IMR-90 (cell line): ENCODE measurements around the gene DUSP22. TPM values are rescaled to one million over a fixed set of nuclear protein-coding genes. Genes with fewer than 3 reads are reported as not detected.

Experiments
- ATAC-seq: fragments of 200-7000 bp; cut with Tn5 transposase; 2 replicates; pipeline ENCODE4 v1.9.1; 2020; ENCODE audit warnings: low read depth, mild to moderate bottlenecking, moderate library complexity
- BruUV-seq: library from RNA; stranded (reverse); fragments of 400-500 nt; replicated peaks from 2 replicates; lab custom pipeline; 2021; lab: Mats Ljungman, UMichigan
- CTCF ChIA-PET: fragments of 300-600 bp; formaldehyde crosslinking; extraction: SDS; loops from one replicate; lab custom pipeline; 2021; ENCODE audit warnings: antibody characterized with exemption; lab: Yijun Ruan, JAX
- POLR2A ChIA-PET: fragments of 300-600 bp; sonication (Branson Sonifier 250); formaldehyde crosslinking; loops from one replicate; lab custom pipeline; 2022; ENCODE audit warnings: antibody characterized with exemption; ENCODE audit not compliant: unreplicated experiment; lab: Charles Lee
- DNase-seq: peaks from one replicate; pipeline ENCODE4 v3.0.0; 2013
- H2AFZ ChIP-seq: replicated peaks from 2 replicates; pipeline ENCODE3; 2013; ENCODE audit warnings: low read length, mild to moderate bottlenecking; ENCODE audit not compliant: poor library complexity
- H2AK5ac ChIP-seq: 2 replicates; pipeline ENCODE4 v1.6.1; 2013; ENCODE audit warnings: low read depth, low read length, inconsistent platforms
- H2AK9ac ChIP-seq: replicated peaks from 2 replicates; pipeline ENCODE3; 2013; ENCODE audit warnings: mild to moderate bottlenecking, low read depth, low read length, moderate library complexity; ENCODE audit not compliant: poor library complexity
- H2BK120ac ChIP-seq: 2 replicates; pipeline ENCODE4 v1.6.1; 2013; ENCODE audit warnings: low read depth, low read length, inconsistent platforms
- H2BK15ac ChIP-seq: 3 replicates; pipeline ENCODE4 v1.6.1; 2013; ENCODE audit warnings: low read depth, low read length, inconsistent platforms
- H2BK20ac ChIP-seq: 2 replicates; pipeline ENCODE4 v1.6.1; 2013; ENCODE audit warnings: low read depth, mild to moderate bottlenecking, inconsistent platforms, low read length, moderate library complexity
- H2BK5ac ChIP-seq: 2 replicates; pipeline ENCODE4 v1.6.1; 2013; ENCODE audit warnings: mild to moderate bottlenecking, low read depth, low read length, inconsistent platforms; ENCODE audit not compliant: poor library complexity, severe bottlenecking
- H3K14ac ChIP-seq: replicated peaks from 2 replicates; pipeline ENCODE4 v1.6.1; 2013; ENCODE audit warnings: low read depth, low read length, inconsistent platforms
- H3K18ac ChIP-seq: 2 replicates; pipeline ENCODE4 v1.6.1; 2013; ENCODE audit warnings: low read depth, low read length, control low read depth
- H3K23ac ChIP-seq: 2 replicates; pipeline ENCODE4 v1.6.1; 2013; ENCODE audit warnings: low read depth, low read length, inconsistent platforms
- H3K27ac ChIP-seq: 2 replicates; pipeline ENCODE4 v1.5.1; 2013; ENCODE audit warnings: mild to moderate bottlenecking, control low read depth, low read length; ENCODE audit not compliant: insufficient read depth
- H3K27me3 ChIP-seq: 2 replicates; pipeline ENCODE4 v1.6.1; 2013; ENCODE audit warnings: low read length; ENCODE audit not compliant: control insufficient read depth, insufficient read depth
- H3K36me3 ChIP-seq: 2 replicates; pipeline ENCODE4 v1.6.1; 2013; ENCODE audit warnings: low read length, mixed read lengths; ENCODE audit not compliant: control insufficient read depth, insufficient read depth
- H3K4ac ChIP-seq: 2 replicates; pipeline ENCODE4 v1.6.1; 2013; ENCODE audit warnings: low read depth, low read length, inconsistent platforms
- H3K4me1 ChIP-seq: 2 replicates; pipeline ENCODE4 v1.6.1; 2013; ENCODE audit warnings: low read length, mixed read lengths; ENCODE audit not compliant: control insufficient read depth, insufficient read depth
- H3K4me2 ChIP-seq: 2 replicates; pipeline ENCODE4 v1.6.1; 2013; ENCODE audit warnings: low read depth, mild to moderate bottlenecking, control low read depth, low read length, moderate library complexity
- H3K4me3 ChIP-seq: 2 replicates; pipeline ENCODE4 v1.5.1; 2013; ENCODE audit warnings: low read depth, mild to moderate bottlenecking, control low read depth, low read length, moderate library complexity; ENCODE audit not compliant: insufficient read depth
- H3K56ac ChIP-seq: 2 replicates; pipeline ENCODE4 v1.6.1; 2013; ENCODE audit warnings: low read length, inconsistent platforms; ENCODE audit not compliant: insufficient read depth; ENCODE audit errors: extremely low read depth
- H3K79me1 ChIP-seq, 2 experiments: 2 replicates each; pipeline ENCODE4 v1.6.1; 2013; ENCODE audit warnings: low read length in 2 of 2, inconsistent platforms in 1 of 2, low read depth in 1 of 2
- H3K9ac ChIP-seq: 2 replicates; pipeline ENCODE4 v1.6.1; 2013; ENCODE audit warnings: low read depth, low read length, control low read depth
- H3K9me1 ChIP-seq: 2 replicates; pipeline ENCODE4 v1.6.1; 2013; ENCODE audit warnings: low read length, inconsistent platforms; ENCODE audit not compliant: insufficient read depth
- H3K9me3 ChIP-seq: 2 replicates; pipeline ENCODE4 v1.6.1; 2013; ENCODE audit warnings: low read length; ENCODE audit not compliant: control insufficient read depth, insufficient read depth
- H4K20me1 ChIP-seq: 2 replicates; pipeline ENCODE4 v1.6.1; 2013; ENCODE audit warnings: low read length, inconsistent platforms; ENCODE audit not compliant: insufficient read depth
- H4K5ac ChIP-seq: 2 replicates; pipeline ENCODE4 v1.6.1; 2013; ENCODE audit warnings: mild to moderate bottlenecking, low read depth, low read length, control low read depth
- H4K8ac ChIP-seq, 2 experiments: 2 replicates each; pipeline ENCODE4 v1.6.1; 2013; ENCODE audit warnings: low read depth in 2 of 2, low read length in 2 of 2, control low read depth in 1 of 2, inconsistent platforms in 1 of 2
- H4K91ac ChIP-seq: 2 replicates; pipeline ENCODE4 v1.6.1; 2013; ENCODE audit warnings: low read depth, low read length, inconsistent platforms; ENCODE audit not compliant: insufficient read depth
- BHLHE40 ChIP-seq: fragments of 150-350 bp; IDR thresholded peaks from 2 replicates; pipeline ENCODE4 v1.6.1; 2016; ENCODE audit warnings: mild to moderate bottlenecking, low read depth, low read length
- CEBPB ChIP-seq: IDR thresholded peaks from 2 replicates; pipeline ENCODE4 v1.6.1; 2012; ENCODE audit warnings: low read depth, low read length, improper control_type of control experiment
- CHD1 ChIP-seq: IDR thresholded peaks from 2 replicates; pipeline ENCODE4 v1.6.1; 2012; ENCODE audit warnings: low read depth, low read length, improper control_type of control experiment
- FOS ChIP-seq: fragments of 150-350 bp; IDR thresholded peaks from 2 replicates; pipeline ENCODE4 v1.6.1; 2016; ENCODE audit warnings: low read depth, low read length
- MAFK ChIP-seq: IDR thresholded peaks from 2 replicates; pipeline ENCODE4 v1.6.1; 2012; ENCODE audit warnings: low read depth, low read length, improper control_type of control experiment
- MAZ ChIP-seq: IDR thresholded peaks from 2 replicates; pipeline ENCODE4 v1.6.1; 2012; ENCODE audit warnings: low read depth, mild to moderate bottlenecking, low read length, improper control_type of control experiment, moderate library complexity, borderline replicate concordance
- MXI1 ChIP-seq: IDR thresholded peaks from 2 replicates; pipeline ENCODE4 v1.6.1; 2012; ENCODE audit warnings: low read depth, mild to moderate bottlenecking, low read length, moderate library complexity, borderline replicate concordance
- NFE2L2 ChIP-seq: fragments of 150-350 bp; IDR thresholded peaks from 2 replicates; pipeline ENCODE4 v1.6.1; 2016; ENCODE audit warnings: low read depth, mild to moderate bottlenecking, low read length
- POLR2A ChIP-seq: IDR thresholded peaks from 2 replicates; pipeline ENCODE4 v1.6.1; 2012; ENCODE audit warnings: mild to moderate bottlenecking, low read depth, low read length
- RAD21 ChIP-seq: IDR thresholded peaks from 2 replicates; pipeline ENCODE4 v1.6.1; 2012; ENCODE audit warnings: low read length, improper control_type of control experiment
- RCOR1 ChIP-seq: IDR thresholded peaks from 2 replicates; pipeline ENCODE4 v1.6.1; 2012; ENCODE audit warnings: mild to moderate bottlenecking, low read length, improper control_type of control experiment; ENCODE audit not compliant: insufficient replicate concordance
- RFX5 ChIP-seq: IDR thresholded peaks from 2 replicates; pipeline ENCODE4 v1.8.0; 2012; ENCODE audit warnings: low read depth, mild to moderate bottlenecking, low read length, moderate library complexity
- SMC3 ChIP-seq: fragments of 150-350 bp; IDR thresholded peaks from 2 replicates; pipeline ENCODE4 v1.6.1; 2016; ENCODE audit warnings: low read depth, mild to moderate bottlenecking, antibody characterized with exemption, low read length, moderate library complexity
- WGBS, 2 experiments: methylation state at CpG; one replicate each; pipeline versions ENCODE4 v1.1.5 to v1.1.7; 2013; ENCODE audit warnings: missing lambda C conversion rate in 2 of 2; ENCODE audit not compliant: insufficient read length in 1 of 2; ENCODE audit errors: extremely low coverage in 2 of 2; 5-methylcytosine and 5-hydroxymethylcytosine counted together
- dilution Hi-C: fragments of 300-500 bp; cut with HindIII; formaldehyde crosslinking; loops from one replicate; pipeline ENCODE4 v1.14.3; 2018; ENCODE audit warnings: low sequenced_read_pairs; ENCODE audit not compliant: unreplicated experiment
- in situ Hi-C: fragments of 300-500 bp; cut with MboI; formaldehyde crosslinking; loops from 3 replicates; pipeline ENCODE4 v1.14.3; 2019; ENCODE audit warnings: low sequenced_read_pairs, inconsistent platforms, mixed read lengths
- intact Hi-C: fragments of 100-400 bp; cut with micrococcal nuclease; formaldehyde crosslinking; loops from 2 replicates; pipeline ENCODE4 v1.10.0; 2022
- polyA plus RNA-seq, 3 experiments: library from polyadenylated mRNA; depleted of rRNA; stranded (reverse); fragments of >200 nt; gene quantifications; 2 replicates each; pipeline ENCODE4 v1.2.3, GENCODE V29; 2012; ENCODE audit warnings: low replicate concordance in 1 of 3
- total RNA-seq: library from RNA; depleted of rRNA; stranded (reverse); fragments of >200 nt; gene quantifications from 2 replicates; pipeline ENCODE4 v1.2.3, GENCODE V29; 2012
- TF ChIP-seq, protein P1 (sequence below): fragments of 150-350 bp; IDR thresholded peaks from 2 replicates; pipeline ENCODE4 v1.6.1; 2016; ENCODE audit warnings: low read depth, mild to moderate bottlenecking, low read length, moderate library complexity, borderline replicate concordance
- TF ChIP-seq, protein P2 (sequence below): fragments of 150-350 bp; IDR thresholded peaks from 2 replicates; pipeline ENCODE4 v1.6.1; 2017; ENCODE audit warnings: mild to moderate bottlenecking, antibody characterized with exemption, low read length, low read depth
- TF ChIP-seq, protein P3 (sequence below): conservative IDR thresholded peaks from 2 replicates; pipeline ENCODE4 v1.5.1; 2012; ENCODE audit warnings: mild to moderate bottlenecking, low read depth, low read length, improper control_type of control experiment

The DUSP22 gene
- total and polyA plus RNA-seq, 2 of the 4 experiments (the other 2 are of a cell fraction), result 7.1 to 8.2 TPM

DNA sequence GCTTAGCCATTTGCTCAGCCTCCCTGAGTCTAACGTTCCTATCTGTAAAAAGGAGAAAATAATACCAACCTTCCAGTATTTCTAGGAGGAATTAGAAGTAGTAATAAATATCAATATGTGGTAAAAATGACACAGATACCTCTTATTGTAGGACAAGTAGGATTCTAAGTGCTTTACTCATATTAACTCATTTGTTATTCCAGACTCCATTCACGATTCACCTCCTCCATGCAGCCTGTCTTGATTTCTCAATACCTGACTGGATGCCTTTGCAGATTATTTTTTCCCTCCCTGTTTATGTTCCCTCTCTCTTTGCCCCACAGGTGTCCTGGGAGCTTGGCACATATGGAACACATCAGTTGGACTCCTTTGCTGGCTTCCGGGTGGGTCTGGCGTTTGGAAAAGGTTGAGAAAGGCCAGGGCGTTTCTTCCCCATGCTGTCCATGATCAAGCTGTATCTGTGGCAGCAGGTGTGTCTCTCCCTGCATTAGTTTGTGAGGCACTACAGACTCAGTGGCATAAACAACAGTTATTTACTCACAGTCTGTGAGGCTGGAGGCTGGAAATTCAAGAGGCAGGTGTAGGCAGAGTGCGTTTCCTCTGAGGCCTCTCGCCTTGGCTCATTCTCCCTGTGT is 10.7 kb upstream of the DUSP22 start:
- Histone ChIP-seq H2BK20ac (no peak overlapping the region), H3K9me3 (peaks cover 4% of the 10 kb centered on the region), H3K4me1 (no peaks in the 10 kb centered on the region), H2AFZ (no peak overlapping the region), H3K9me1 (no peaks in the 10 kb centered on the region), H3K4me2 (no peak overlapping the region), H4K20me1 (no peaks in the 10 kb centered on the region), H3K14ac (no peak overlapping the region), H2BK120ac (no peak overlapping the region), H2AK5ac (no peak overlapping the region), H3K36me3 (no peaks in the 10 kb centered on the region), H3K4ac (no peak overlapping the region), H2BK5ac (no peak overlapping the region), H4K5ac (no peak overlapping the region), H3K56ac (no peak overlapping the region), H3K79me1 (no peaks in the 10 kb centered on the region), H3K27ac (no peak overlapping the region), H3K4me3 (no peak overlapping the region), H3K23ac (no peak overlapping the region), H2BK15ac (no peak overlapping the region), H4K8ac (no peak overlapping the region), H3K9ac (no peak overlapping the region), H3K27me3 (peaks cover 22% of the 10 kb centered on the region), H2AK9ac (no peak overlapping the region), H4K91ac (no peak overlapping the region), H3K18ac (no peak overlapping the region)
- intact Hi-C loops (no loop called here), in situ Hi-C loops (no loop called here), dilution Hi-C loops (no loop called here)
- DNase-seq (no peak), ATAC-seq (no peak)
- TF ChIP-seq RAD21 (no peak), FOS (no peak), NFE2L2 (no peak), CEBPB (no peak), POLR2A (no peak), MAZ (no peak), CHD1 (no peak), RCOR1 (no peak), BHLHE40 (no peak), RFX5 (no peak), MAFK (no peak), MXI1 (no peak), SMC3 (no peak)
- TF ChIP-seq, protein P1, sequence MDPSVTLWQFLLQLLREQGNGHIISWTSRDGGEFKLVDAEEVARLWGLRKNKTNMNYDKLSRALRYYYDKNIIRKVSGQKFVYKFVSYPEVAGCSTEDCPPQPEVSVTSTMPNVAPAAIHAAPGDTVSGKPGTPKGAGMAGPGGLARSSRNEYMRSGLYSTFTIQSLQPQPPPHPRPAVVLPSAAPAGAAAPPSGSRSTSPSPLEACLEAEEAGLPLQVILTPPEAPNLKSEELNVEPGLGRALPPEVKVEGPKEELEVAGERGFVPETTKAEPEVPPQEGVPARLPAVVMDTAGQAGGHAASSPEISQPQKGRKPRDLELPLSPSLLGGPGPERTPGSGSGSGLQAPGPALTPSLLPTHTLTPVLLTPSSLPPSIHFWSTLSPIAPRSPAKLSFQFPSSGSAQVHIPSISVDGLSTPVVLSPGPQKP, result no peak
- TF ChIP-seq, protein P2, sequence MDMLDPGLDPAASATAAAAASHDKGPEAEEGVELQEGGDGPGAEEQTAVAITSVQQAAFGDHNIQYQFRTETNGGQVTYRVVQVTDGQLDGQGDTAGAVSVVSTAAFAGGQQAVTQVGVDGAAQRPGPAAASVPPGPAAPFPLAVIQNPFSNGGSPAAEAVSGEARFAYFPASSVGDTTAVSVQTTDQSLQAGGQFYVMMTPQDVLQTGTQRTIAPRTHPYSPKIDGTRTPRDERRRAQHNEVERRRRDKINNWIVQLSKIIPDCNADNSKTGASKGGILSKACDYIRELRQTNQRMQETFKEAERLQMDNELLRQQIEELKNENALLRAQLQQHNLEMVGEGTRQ, result no peak
- TF ChIP-seq, protein P3, sequence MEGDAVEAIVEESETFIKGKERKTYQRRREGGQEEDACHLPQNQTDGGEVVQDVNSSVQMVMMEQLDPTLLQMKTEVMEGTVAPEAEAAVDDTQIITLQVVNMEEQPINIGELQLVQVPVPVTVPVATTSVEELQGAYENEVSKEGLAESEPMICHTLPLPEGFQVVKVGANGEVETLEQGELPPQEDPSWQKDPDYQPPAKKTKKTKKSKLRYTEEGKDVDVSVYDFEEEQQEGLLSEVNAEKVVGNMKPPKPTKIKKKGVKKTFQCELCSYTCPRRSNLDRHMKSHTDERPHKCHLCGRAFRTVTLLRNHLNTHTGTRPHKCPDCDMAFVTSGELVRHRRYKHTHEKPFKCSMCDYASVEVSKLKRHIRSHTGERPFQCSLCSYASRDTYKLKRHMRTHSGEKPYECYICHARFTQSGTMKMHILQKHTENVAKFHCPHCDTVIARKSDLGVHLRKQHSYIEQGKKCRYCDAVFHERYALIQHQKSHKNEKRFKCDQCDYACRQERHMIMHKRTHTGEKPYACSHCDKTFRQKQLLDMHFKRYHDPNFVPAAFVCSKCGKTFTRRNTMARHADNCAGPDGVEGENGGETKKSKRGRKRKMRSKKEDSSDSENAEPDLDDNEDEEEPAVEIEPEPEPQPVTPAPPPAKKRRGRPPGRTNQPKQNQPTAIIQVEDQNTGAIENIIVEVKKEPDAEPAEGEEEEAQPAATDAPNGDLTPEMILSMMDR, result no peak
- WGBS, 2 experiments, result 76% methylated on average over 3 of the region's 7 CpGs; no CpG with 5 or more reads in 1 of the 2 experiments
- no TSS peak for BruUV-seq
- ChIA-PET CTCF (no interaction called here), POLR2A (no interaction called here)
